Measurements from ENCODE around the gene FEM1C. TPM values are rescaled to one million over a fixed set of nuclear protein-coding genes. Genes with fewer than 3 reads are reported as not detected.

FEM1C gene
- total and polyA plus RNA-seq, 2 experiments from 2014 or later, result 4.7 to 21.6 TPM

DNA sequence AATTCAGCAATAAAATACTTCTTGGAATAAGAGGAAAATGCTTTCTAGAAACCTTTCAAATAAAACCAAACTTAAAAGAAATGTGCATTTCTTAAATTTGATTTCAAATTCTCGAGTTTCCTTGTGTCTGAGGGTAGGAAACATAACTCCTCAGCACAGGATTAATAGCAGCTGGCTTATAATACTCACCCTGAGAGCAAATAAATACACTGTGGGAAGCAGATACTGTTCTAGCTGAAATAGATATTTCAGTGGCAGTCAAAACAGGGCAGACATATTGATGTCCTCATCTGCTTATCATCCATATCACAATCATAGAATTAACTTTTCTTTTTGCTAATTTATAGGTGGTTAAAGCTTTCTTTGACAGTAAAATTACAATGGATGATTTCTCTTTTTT lies 24.1 kb upstream of the FEM1C start:
- Histone ChIP-seq H3K4me2 (no peak overlapping the region), H3K27ac (ENCODE audit: low read depth) (no peak overlapping the region), H3K79me2 (replicated peaks; ENCODE audit: insufficient read depth) (no peaks in the 10 kb centered on the region), H4K20me1 (replicated peaks; ENCODE audit: insufficient read depth) (no peaks in the 10 kb centered on the region), H3K27me3 (ENCODE audit: insufficient read depth) (no peaks in the 10 kb centered on the region), H3F3A (replicated peaks; ENCODE audit: low read depth) (no peaks in the 10 kb centered on the region), H3K36me3 (ENCODE audit: insufficient read depth) (no peaks in the 10 kb centered on the region), H3K4me3 (no peak overlapping the region), H2AFZ (no peak overlapping the region), H3K9me2 (ENCODE audit: insufficient read depth) (0 out of 2 replicates have a peak, but pooled peaks cover 3% of the 10 kb centered on the region), H3K4me1 (ENCODE audit: insufficient read depth) (no peaks in the 10 kb centered on the region)
- Mint-ChIP-seq H3K27me3 (ENCODE audit: insufficient read depth, low read depth, poor library complexity) (no peaks in the 10 kb centered on the region), H3K36me3 (ENCODE audit: low read depth) (no peaks in the 10 kb centered on the region), H3K4me1 (peaks cover 10% of the 10 kb centered on the region; the same call in 1 of the 3 replicates), H3K27ac (no peak overlapping the region), H3K9me3 (no peaks in the 10 kb centered on the region), H3K4me3 (no peak overlapping the region)
- no peak for TF ChIP-seq CREB1 (CRISPR knock-in tag; IDR thresholded peaks at IDR 0.05; ENCODE audit: low read depth)
- no peak for TF ChIP-seq JUNB (IDR thresholded peaks at IDR 0.05; ENCODE audit: unreplicated experiment)
- TF ChIP-seq, protein P1, sequence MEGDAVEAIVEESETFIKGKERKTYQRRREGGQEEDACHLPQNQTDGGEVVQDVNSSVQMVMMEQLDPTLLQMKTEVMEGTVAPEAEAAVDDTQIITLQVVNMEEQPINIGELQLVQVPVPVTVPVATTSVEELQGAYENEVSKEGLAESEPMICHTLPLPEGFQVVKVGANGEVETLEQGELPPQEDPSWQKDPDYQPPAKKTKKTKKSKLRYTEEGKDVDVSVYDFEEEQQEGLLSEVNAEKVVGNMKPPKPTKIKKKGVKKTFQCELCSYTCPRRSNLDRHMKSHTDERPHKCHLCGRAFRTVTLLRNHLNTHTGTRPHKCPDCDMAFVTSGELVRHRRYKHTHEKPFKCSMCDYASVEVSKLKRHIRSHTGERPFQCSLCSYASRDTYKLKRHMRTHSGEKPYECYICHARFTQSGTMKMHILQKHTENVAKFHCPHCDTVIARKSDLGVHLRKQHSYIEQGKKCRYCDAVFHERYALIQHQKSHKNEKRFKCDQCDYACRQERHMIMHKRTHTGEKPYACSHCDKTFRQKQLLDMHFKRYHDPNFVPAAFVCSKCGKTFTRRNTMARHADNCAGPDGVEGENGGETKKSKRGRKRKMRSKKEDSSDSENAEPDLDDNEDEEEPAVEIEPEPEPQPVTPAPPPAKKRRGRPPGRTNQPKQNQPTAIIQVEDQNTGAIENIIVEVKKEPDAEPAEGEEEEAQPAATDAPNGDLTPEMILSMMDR (conservative IDR thresholded peaks at IDR 0.05; ENCODE audit: low read depth in 2 of 2), result no peak
- no peak for TF ChIP-seq EZH2 (IDR thresholded peaks at IDR 0.05; ENCODE audit: low read depth, unreplicated experiment)
- TF ChIP-seq EZH2phosphoT487 (IDR thresholded peaks at IDR 0.05; ENCODE audit: unreplicated experiment), result no peak
- TF ChIP-seq POLR2AphosphoS5 (IDR thresholded peaks at IDR 0.05; ENCODE audit: low read depth), result no peak
- no peak for TF ChIP-seq NANOG (IDR thresholded peaks at IDR 0.05; ENCODE audit: borderline replicate concordance)
- TF ChIP-seq, protein P2, sequence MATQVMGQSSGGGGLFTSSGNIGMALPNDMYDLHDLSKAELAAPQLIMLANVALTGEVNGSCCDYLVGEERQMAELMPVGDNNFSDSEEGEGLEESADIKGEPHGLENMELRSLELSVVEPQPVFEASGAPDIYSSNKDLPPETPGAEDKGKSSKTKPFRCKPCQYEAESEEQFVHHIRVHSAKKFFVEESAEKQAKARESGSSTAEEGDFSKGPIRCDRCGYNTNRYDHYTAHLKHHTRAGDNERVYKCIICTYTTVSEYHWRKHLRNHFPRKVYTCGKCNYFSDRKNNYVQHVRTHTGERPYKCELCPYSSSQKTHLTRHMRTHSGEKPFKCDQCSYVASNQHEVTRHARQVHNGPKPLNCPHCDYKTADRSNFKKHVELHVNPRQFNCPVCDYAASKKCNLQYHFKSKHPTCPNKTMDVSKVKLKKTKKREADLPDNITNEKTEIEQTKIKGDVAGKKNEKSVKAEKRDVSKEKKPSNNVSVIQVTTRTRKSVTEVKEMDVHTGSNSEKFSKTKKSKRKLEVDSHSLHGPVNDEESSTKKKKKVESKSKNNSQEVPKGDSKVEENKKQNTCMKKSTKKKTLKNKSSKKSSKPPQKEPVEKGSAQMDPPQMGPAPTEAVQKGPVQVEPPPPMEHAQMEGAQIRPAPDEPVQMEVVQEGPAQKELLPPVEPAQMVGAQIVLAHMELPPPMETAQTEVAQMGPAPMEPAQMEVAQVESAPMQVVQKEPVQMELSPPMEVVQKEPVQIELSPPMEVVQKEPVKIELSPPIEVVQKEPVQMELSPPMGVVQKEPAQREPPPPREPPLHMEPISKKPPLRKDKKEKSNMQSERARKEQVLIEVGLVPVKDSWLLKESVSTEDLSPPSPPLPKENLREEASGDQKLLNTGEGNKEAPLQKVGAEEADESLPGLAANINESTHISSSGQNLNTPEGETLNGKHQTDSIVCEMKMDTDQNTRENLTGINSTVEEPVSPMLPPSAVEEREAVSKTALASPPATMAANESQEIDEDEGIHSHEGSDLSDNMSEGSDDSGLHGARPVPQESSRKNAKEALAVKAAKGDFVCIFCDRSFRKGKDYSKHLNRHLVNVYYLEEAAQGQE (IDR thresholded peaks at IDR 0.05; ENCODE audit: unreplicated experiment), result no peak
- TF ChIP-seq STAT1 (IDR thresholded peaks at IDR 0.05; ENCODE audit: unreplicated experiment), result no peak
- no peak for DNase-seq (ENCODE audit: low spot score)
- no peak for ATAC-seq

DNA sequence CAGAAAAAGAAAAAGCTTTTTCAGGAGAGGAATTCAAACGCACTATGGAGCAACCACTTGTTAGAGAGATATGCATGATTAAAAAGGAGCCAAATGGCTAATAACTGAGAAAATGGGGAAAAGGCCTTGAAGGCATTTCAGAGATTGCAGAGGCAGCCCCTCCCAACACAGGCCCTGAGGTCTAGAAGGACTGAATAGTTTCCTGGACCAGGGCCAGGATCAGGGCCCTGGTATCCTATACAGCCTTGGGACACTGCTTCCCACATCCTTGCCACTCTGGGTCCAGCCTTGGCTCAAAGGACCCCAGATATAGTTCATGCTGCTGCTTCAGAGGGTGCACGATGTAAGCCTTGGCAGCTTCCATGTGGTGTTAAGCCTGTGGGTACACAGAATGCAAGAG lies 20.7 kb upstream of the FEM1C start:
- no peaks in the 10 kb centered on the region for H3K4me1 ChIP-seq (ENCODE audit: insufficient read depth)
- H3K9me3 Mint-ChIP-seq, result no peaks in the 10 kb centered on the region
- no peak overlapping the region for H3K4me2 ChIP-seq
- DNase-seq (ENCODE audit: low spot score) (no peak), ATAC-seq (no peak)
- no peaks in the 10 kb centered on the region for H3K27me3 ChIP-seq (ENCODE audit: insufficient read depth)
- no peak overlapping the region for H3K4me3 Mint-ChIP-seq
- no peak overlapping the region for H2AFZ ChIP-seq
- no peak overlapping the region for H3K27ac Mint-ChIP-seq
- no peaks in the 10 kb centered on the region for H3K27me3 Mint-ChIP-seq (ENCODE audit: insufficient read depth, low read depth, poor library complexity)
- 0 out of 2 replicates have a peak, but pooled peaks cover 3% of the 10 kb centered on the region for H3K9me2 ChIP-seq (ENCODE audit: insufficient read depth)
- no peaks in the 10 kb centered on the region for H4K20me1 ChIP-seq (replicated peaks; ENCODE audit: insufficient read depth)
- no peaks in the 10 kb centered on the region for H3K36me3 ChIP-seq (ENCODE audit: insufficient read depth)
- H3K4me1 Mint-ChIP-seq, result no peaks in the 10 kb centered on the region
- H3K79me2 ChIP-seq (replicated peaks; ENCODE audit: insufficient read depth), result no peaks in the 10 kb centered on the region
- no peak overlapping the region for H3K4me3 ChIP-seq
- no peaks in the 10 kb centered on the region for H3F3A ChIP-seq (replicated peaks; ENCODE audit: low read depth)
- H3K36me3 Mint-ChIP-seq (ENCODE audit: low read depth), result no peaks in the 10 kb centered on the region
- H3K27ac ChIP-seq (ENCODE audit: low read depth), result no peak overlapping the region
- TF ChIP-seq JUNB (IDR thresholded peaks at IDR 0.05; ENCODE audit: unreplicated experiment), result no peak
- no peak for TF ChIP-seq EZH2 (IDR thresholded peaks at IDR 0.05; ENCODE audit: low read depth, unreplicated experiment)
- no peak for TF ChIP-seq ZNF331 (CRISPR knock-in tag; IDR thresholded peaks at IDR 0.05; ENCODE audit: low read depth)
- no peak for TF ChIP-seq EZH2phosphoT487 (IDR thresholded peaks at IDR 0.05; ENCODE audit: unreplicated experiment)
- TF ChIP-seq, protein P2 (IDR thresholded peaks at IDR 0.05; ENCODE audit: unreplicated experiment), result no peak
- no peak for TF ChIP-seq POLR2AphosphoS5 (IDR thresholded peaks at IDR 0.05; ENCODE audit: low read depth)
- no peak for TF ChIP-seq CREB1 (CRISPR knock-in tag; IDR thresholded peaks at IDR 0.05; ENCODE audit: low read depth)
- TF ChIP-seq NANOG (IDR thresholded peaks at IDR 0.05; ENCODE audit: borderline replicate concordance), result no peak

Data from GM23338 (cell line).